Measurements from ENCODE around the gene F8A1. TPM values are rescaled to one million over a fixed set of nuclear protein-coding genes. Genes with fewer than 3 reads are reported as not detected.

The F8A1 gene
- total RNA-seq = 2.1 and 2.3 TPM in 2 replicates

GRCh38 chrX:154886069-154886788, at the start of gene F8A1:
TSS of gene F8A1 (plus strand) at chrX:154886355. CDS start at chrX:154886375, 20 bp downstream.

Small RNA genes within 50 kb of the gene (small RNA-seq; reads per million reads assigned to genes)
- not detected for gene MIR1184-1

Other genes starting within 250 kb of the F8A1 start
- gene CTAG2, start 232.8 kb upstream of the F8A1 start, total RNA-seq = not detected in 2 replicates
- 9.4 and 18.0 TPM in 2 replicates for gene GAB3, start 135.3 kb upstream of the F8A1 start, total RNA-seq
- gene DKC1, start 123.5 kb upstream of the F8A1 start, total RNA-seq = 53.2 and 57.8 TPM in 2 replicates
- 25.8 and 37.1 TPM in 2 replicates for gene MPP1, start 80.9 kb upstream of the F8A1 start, total RNA-seq
- not detected in 2 replicates for gene SMIM9, start 51.7 kb upstream of the F8A1 start, total RNA-seq
- gene F8, start 136.4 kb downstream of the F8A1 start, total RNA-seq = 2.3 and 3.1 TPM in 2 replicates
- gene FUNDC2, start 140.5 kb downstream of the F8A1 start, total RNA-seq = 54.0 and 64.3 TPM in 2 replicates
- gene CMC4, start 184.8 kb downstream of the F8A1 start, total RNA-seq = 10.5 and 10.6 TPM in 2 replicates
- gene MTCP1, start 184.8 kb downstream of the F8A1 start, total RNA-seq = 1.4 and 2.9 TPM in 2 replicates
- gene BRCC3, start 185.2 kb downstream of the F8A1 start, total RNA-seq = 13.4 and 16.4 TPM in 2 replicates